Effector memory CD8-positive, alpha-beta T cell (primary cell): ENCODE results near the gene SHB.

ENCODE experiments used
- ATAC-seq: fragments of 150-1000 bp; cut with Tn5 transposase; replicated peaks from 2 replicates; pipeline ENCODE4 v1.10.0; 2021; ENCODE audit warnings: mild to moderate bottlenecking, moderate library complexity
- DNase-seq, 3 experiments: peaks; one replicate each; pipeline ENCODE4 v3.0.0; 2021
- H3K27ac Mint-ChIP-seq, 2 donors: one replicate each; pipeline ENCODE4 v1.8.0; 2022; ENCODE audit warnings: mild to moderate bottlenecking in 2 of 2, mixed read lengths in 2 of 2, moderate library complexity in 2 of 2
- H3K27me3 Mint-ChIP-seq, 2 donors: one replicate each; pipeline ENCODE4 v1.8.0; 2022; ENCODE audit warnings: mixed read lengths in 2 of 2
- H3K36me3 Mint-ChIP-seq: one replicate; pipeline ENCODE4 v1.8.0; 2022; ENCODE audit warnings: mild to moderate bottlenecking, moderate library complexity, mixed read lengths; ENCODE audit not compliant: insufficient read depth
- H3K4me1 Mint-ChIP-seq, 2 donors: one replicate each; pipeline ENCODE4 v1.8.0; 2022; ENCODE audit warnings: low read depth in 2 of 2, mixed read lengths in 2 of 2
- H3K4me3 Mint-ChIP-seq, 2 donors: one replicate each; pipeline ENCODE4 v1.8.0; 2022; ENCODE audit warnings: mild to moderate bottlenecking in 2 of 2, mixed read lengths in 2 of 2, moderate library complexity in 2 of 2
- H3K9me3 Mint-ChIP-seq, 2 donors: one replicate each; pipeline ENCODE4 v1.8.0; 2022; ENCODE audit warnings: mixed read lengths in 2 of 2

Gene SHB

GRCh38 chr9:37955781-37956422 lies 113.1 kb downstream of the SHB start:
- no peaks in the 10 kb centered on the region for H3K9me3 Mint-ChIP-seq
- DNase-seq: no peak
- ATAC-seq: no peak

GRCh38 chr9:37954581-37954981 lies 114.4 kb downstream of the SHB start:
- Mint-ChIP-seq H3K36me3 (peaks cover 3% of the 10 kb centered on the region), H3K27ac (peak overlapping the region; percentile 82), H3K27me3 (no peaks in the 10 kb centered on the region), H3K4me1 (peaks cover 15 to 22% of the 10 kb centered on the region in 2 donors), H3K4me3 (no peak overlapping the region), H3K9me3 (no peaks in the 10 kb centered on the region)
- no peak for DNase-seq
- no peak for ATAC-seq

More at GRCh38 chr9:37955781-37956422, 113.1 kb downstream of the SHB start:
- Mint-ChIP-seq H3K4me3 (no peak overlapping the region), H3K27me3 (no peaks in the 10 kb centered on the region), H3K36me3 (peaks cover 3% of the 10 kb centered on the region), H3K4me1 (peaks cover 15 to 22% of the 10 kb centered on the region in 2 donors), H3K27ac (no peak overlapping the region)

- Mint-ChIP-seq H3K4me1 (peaks cover 15 to 22% of the 10 kb centered on the region in 2 donors), H3K27ac (peak overlapping the region; percentile 82), H3K9me3 (no peaks in the 10 kb centered on the region), H3K36me3 (peaks cover 3% of the 10 kb centered on the region), H3K27me3 (no peaks in the 10 kb centered on the region), H3K4me3 (no peak overlapping the region)
- peak; percentile 73 for ATAC-seq
- DNase-seq: peak in 2 of 3 experiments; percentile 1 to 5
Observed at GRCh38 chr9:37953775-37954437, 115.1 kb downstream of the SHB start.

GRCh38 chr9:37953206-37953774 lies 115.7 kb downstream of the SHB start:
- Mint-ChIP-seq H3K27ac (peak overlapping the region; percentile 82), H3K4me1 (peaks cover 15 to 22% of the 10 kb centered on the region in 2 donors), H3K27me3 (no peaks in the 10 kb centered on the region), H3K4me3 (no peak overlapping the region), H3K36me3 (peaks cover 3% of the 10 kb centered on the region), H3K9me3 (no peaks in the 10 kb centered on the region)
- ATAC-seq (no peak), DNase-seq (no peak)

GRCh38 chr9:37952731-37953130 lies 116.3 kb downstream of the SHB start:
- Mint-ChIP-seq H3K4me3 (no peak overlapping the region), H3K27ac (peak overlapping the region; percentile 3 to 82), H3K27me3 (no peaks in the 10 kb centered on the region), H3K4me1 (peaks cover 15 to 22% of the 10 kb centered on the region in 2 donors), H3K9me3 (no peaks in the 10 kb centered on the region), H3K36me3 (peaks cover 3% of the 10 kb centered on the region)
- DNase-seq (no peak), ATAC-seq (no peak)

GRCh38 chr9:37951671-37952449 lies 117.2 kb downstream of the SHB start:
- H3K4me3 Mint-ChIP-seq: no peak overlapping the region
- DNase-seq (no peak), ATAC-seq (no peak)
- H3K9me3 Mint-ChIP-seq: no peaks in the 10 kb centered on the region
- peaks cover 15 to 22% of the 10 kb centered on the region in 2 donors for H3K4me1 Mint-ChIP-seq
- H3K27ac Mint-ChIP-seq: peak overlapping the region in 1 of 2 donors; percentile 82
- H3K27me3 Mint-ChIP-seq: no peaks in the 10 kb centered on the region
- H3K36me3 Mint-ChIP-seq: peaks cover 3% of the 10 kb centered on the region

GRCh38 chr9:37950561-37950960 lies 118.5 kb downstream of the SHB start:
- Mint-ChIP-seq H3K27ac (no peak overlapping the region), H3K4me3 (no peak overlapping the region), H3K9me3 (no peaks in the 10 kb centered on the region), H3K4me1 (peaks cover 15 to 22% of the 10 kb centered on the region in 2 donors), H3K36me3 (peaks cover 3% of the 10 kb centered on the region), H3K27me3 (no peaks in the 10 kb centered on the region)
- DNase-seq (no peak), ATAC-seq (no peak)

GRCh38 chr9:37949576-37949975 lies 119.5 kb downstream of the SHB start:
- H3K27ac Mint-ChIP-seq: no peak overlapping the region
- H3K27me3 Mint-ChIP-seq: peaks cover 0 to 7% of the 10 kb centered on the region in 2 donors
- DNase-seq: no peak
- H3K36me3 Mint-ChIP-seq: peaks cover 3% of the 10 kb centered on the region
- H3K9me3 Mint-ChIP-seq: no peaks in the 10 kb centered on the region
- no peak for ATAC-seq
- H3K4me3 Mint-ChIP-seq: no peak overlapping the region
- peaks cover 15 to 20% of the 10 kb centered on the region in 2 donors for H3K4me1 Mint-ChIP-seq

- no peak for DNase-seq
- Mint-ChIP-seq H3K36me3 (peaks cover 3% of the 10 kb centered on the region), H3K9me3 (no peaks in the 10 kb centered on the region)
Observed at GRCh38 chr9:37948417-37948980, 120.5 kb downstream of the SHB start.

GRCh38 chr9:37947977-37948376 lies 121.0 kb downstream of the SHB start:
- H3K4me1 Mint-ChIP-seq: peaks cover 2 to 4% of the 10 kb centered on the region in 2 donors
- H3K27me3 Mint-ChIP-seq: peaks cover 0 to 22% of the 10 kb centered on the region in 2 donors
- H3K27ac Mint-ChIP-seq: no peak overlapping the region
- DNase-seq: no peak
- no peak overlapping the region for H3K4me3 Mint-ChIP-seq
- H3K36me3 Mint-ChIP-seq: peaks cover 3% of the 10 kb centered on the region
- ATAC-seq: no peak
- no peaks in the 10 kb centered on the region for H3K9me3 Mint-ChIP-seq

More at GRCh38 chr9:37948417-37948980, 120.5 kb downstream of the SHB start:
- no peak overlapping the region for H3K4me3 Mint-ChIP-seq
- no peak for ATAC-seq
- no peak overlapping the region for H3K27ac Mint-ChIP-seq
- H3K4me1 Mint-ChIP-seq: peaks cover 7 to 9% of the 10 kb centered on the region in 2 donors
- peaks cover 0 to 16% of the 10 kb centered on the region in 2 donors for H3K27me3 Mint-ChIP-seq

- no peak overlapping the region for H3K4me3 Mint-ChIP-seq
- H3K36me3 Mint-ChIP-seq: peaks cover under 1% of the 10 kb centered on the region
- no peaks in the 10 kb centered on the region for H3K9me3 Mint-ChIP-seq
- ATAC-seq (no peak), DNase-seq (no peak)
- H3K4me1 Mint-ChIP-seq: no peaks in the 10 kb centered on the region
- no peak overlapping the region for H3K27ac Mint-ChIP-seq
- peaks cover 0 to 25% of the 10 kb centered on the region in 2 donors for H3K27me3 Mint-ChIP-seq
Observed at GRCh38 chr9:37947471-37947870, 121.6 kb downstream of the SHB start.

- peaks cover 0 to 25% of the 10 kb centered on the region in 2 donors for H3K27me3 Mint-ChIP-seq
- DNase-seq (no peak), ATAC-seq (no peak)
- no peak overlapping the region for H3K4me3 Mint-ChIP-seq
- no peak overlapping the region for H3K27ac Mint-ChIP-seq
- no peaks in the 10 kb centered on the region for H3K4me1 Mint-ChIP-seq
- no peaks in the 10 kb centered on the region for H3K9me3 Mint-ChIP-seq
- no peaks in the 10 kb centered on the region for H3K36me3 Mint-ChIP-seq
Observed at GRCh38 chr9:37946971-37947370, 122.1 kb downstream of the SHB start.

GRCh38 chr9:37946041-37946440 lies 123.0 kb downstream of the SHB start:
- no peak overlapping the region for H3K4me3 Mint-ChIP-seq
- no peaks in the 10 kb centered on the region for H3K4me1 Mint-ChIP-seq
- DNase-seq (no peak), ATAC-seq (no peak)
- H3K27ac Mint-ChIP-seq: no peak overlapping the region
- peaks cover 0 to 25% of the 10 kb centered on the region in 2 donors for H3K27me3 Mint-ChIP-seq
- no peaks in the 10 kb centered on the region for H3K9me3 Mint-ChIP-seq
- H3K36me3 Mint-ChIP-seq: no peaks in the 10 kb centered on the region
